Cardiac septum (tissue), 1 donor: Measurements from ENCODE around the gene CCNO. TPM values are rescaled to one million over a fixed set of nuclear protein-coding genes. Genes with fewer than 3 reads are reported as not detected.

Experiments used
- DNase-seq: peaks from one replicate; pipeline ENCODE4 v3.0.0-alpha.2; 2020; ENCODE audit warnings: low spot score
- intact Hi-C: fragments of 100-400 bp; cut with DNase I; formaldehyde crosslinking; loops from one replicate; pipeline ENCODE4 v1.14.0; 2022
- long read RNA-seq: library from polyadenylated mRNA; unstranded; transcript quantifications from one replicate; pipeline ENCODE4 v2.0.0, GENCODE V29; 2021
- total RNA-seq: library from RNA; stranded (reverse); fragmentation: NEBNext Ultra II Directional; extraction: Animal tissue kit (Norgen Biotek cat#: 25700); gene quantifications from one replicate; pipeline ENCODE4 v1.2.1, GENCODE V29; 2021
- donor health status: DM: no; HTN: no; CAD: no.

The CCNO gene, protein sequence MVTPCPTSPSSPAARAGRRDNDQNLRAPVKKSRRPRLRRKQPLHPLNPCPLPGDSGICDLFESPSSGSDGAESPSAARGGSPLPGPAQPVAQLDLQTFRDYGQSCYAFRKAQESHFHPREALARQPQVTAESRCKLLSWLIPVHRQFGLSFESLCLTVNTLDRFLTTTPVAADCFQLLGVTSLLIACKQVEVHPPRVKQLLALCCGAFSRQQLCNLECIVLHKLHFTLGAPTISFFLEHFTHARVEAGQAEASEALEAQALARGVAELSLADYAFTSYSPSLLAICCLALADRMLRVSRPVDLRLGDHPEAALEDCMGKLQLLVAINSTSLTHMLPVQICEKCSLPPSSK
- total RNA-seq = 0.22 TPM
- long read RNA-seq, partial matches to known transcripts = 1 of 3 reads
- long read RNA-seq, other reads (novel, unspliced or antisense) = 1 of 3 reads

GRCh38 chr5:55232985-55233928 is at the start of gene CCNO:
TSS of gene CCNO (minus strand) at chr5:55233608. CDS start at chr5:55233523, 85 bp downstream.
- intact Hi-C loops = loop anchor here (1.0 kb wide), 1 partner anchor 59 kb away; no protein-coding TSS in a partner anchor
- DNase-seq = no peak

DNA sequence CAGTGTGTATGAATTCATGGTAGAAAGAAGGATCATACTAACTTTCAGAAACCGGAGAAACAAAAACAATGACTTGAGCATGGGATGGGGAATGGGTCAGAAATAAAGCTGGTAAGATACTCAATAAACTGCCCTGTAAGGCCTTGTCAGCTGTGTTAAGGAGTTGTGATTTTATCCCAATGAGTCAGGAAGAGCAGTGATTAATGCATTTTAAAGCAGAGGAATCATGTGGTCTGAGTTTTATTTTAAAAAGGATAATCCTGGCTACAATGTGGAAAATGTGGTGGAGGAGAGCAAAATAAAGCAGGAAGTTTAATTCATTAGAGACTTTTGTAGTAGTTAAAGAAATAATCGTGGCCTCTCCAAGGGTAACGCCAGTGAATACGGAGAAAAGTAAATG is 45.4 kb upstream of the CCNO start:
- no peak for DNase-seq
- intact Hi-C loops = no loop called here

DNA sequence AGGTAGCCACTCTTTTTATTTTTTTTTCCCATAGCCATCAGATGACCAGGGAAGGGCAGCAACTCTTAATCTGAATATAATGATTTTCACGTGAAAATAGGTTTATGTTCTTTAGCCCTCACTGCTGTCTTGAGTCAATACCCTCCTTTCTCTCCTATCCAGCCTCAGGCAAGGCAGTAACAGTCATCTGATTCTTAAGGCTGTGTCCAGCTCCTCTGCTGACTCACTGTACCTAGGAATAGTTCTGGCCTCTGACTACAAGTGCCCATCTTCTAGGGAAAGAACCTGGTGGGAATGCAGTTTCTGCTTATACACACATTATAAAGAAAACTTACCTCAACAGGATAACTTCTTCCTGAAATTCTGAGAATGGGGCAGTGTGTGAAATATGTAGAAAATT is 43.4 kb upstream of the CCNO start:
- intact Hi-C loops = no loop called here
- DNase-seq = no peak

GRCh38 chr5:55258339-55258738 is 24.9 kb upstream of the CCNO start:
- intact Hi-C loops = no loop called here
- DNase-seq = no peak

DNA sequence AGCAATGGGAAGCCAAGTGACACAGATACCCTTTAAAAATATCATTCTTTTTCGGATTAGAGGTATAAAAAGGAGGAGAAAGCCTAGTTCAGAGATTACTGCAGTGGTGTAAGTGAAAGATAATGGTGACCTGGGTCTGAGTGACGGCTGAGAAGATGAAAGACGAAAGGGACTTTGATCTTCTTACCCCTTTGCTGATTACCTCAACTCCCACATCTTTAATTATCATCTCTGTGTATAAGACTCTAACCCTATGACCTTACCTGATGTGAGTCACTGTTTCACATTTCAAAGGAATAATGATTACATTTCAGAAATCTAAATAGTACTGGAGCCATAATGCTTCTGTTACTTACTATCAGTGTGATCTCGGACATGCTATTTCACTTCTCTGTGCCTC is 21.4 kb upstream of the CCNO start:
- intact Hi-C loops = no loop called here
- DNase-seq = no peak

DNA sequence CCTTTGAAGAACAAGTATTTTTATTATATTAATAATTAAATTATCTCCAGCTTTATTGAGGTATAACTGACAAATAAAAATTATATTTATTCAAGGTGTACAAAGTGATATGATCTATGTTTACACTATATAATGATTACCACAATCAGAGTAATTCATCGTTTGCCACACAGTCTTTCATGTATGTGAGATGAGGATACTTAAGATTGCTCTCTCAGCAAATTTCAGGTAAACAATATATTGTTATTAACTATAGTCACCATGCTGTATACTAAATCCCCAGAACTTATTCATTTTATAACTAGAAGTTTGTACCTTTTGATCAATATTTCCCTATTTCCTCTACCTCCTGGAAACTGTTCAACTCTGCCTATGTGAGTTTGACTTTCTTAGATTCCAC is 16.7 kb upstream of the CCNO start:
- intact Hi-C loops = no loop called here
- no peak for DNase-seq

DNA sequence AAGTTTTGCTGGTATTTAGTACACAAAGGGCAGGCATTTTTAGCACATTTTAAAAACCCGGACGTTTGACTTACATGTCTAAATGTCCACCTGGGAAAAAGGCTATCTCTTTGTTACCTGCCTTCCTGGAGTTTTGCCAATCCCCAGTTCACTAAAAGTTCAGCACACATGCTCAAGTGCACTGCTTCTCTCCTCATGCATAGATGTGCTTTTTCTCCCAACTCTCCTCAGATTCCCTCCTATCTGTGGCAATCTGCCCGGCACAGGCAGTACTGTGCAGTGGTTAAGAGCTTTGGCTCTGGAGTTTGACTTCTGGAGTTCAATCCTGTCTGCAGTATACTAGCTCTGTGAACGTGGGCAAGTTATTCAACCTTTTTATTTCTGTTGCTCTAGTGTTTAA is 8.3 kb upstream of the CCNO start:
- intact Hi-C loops = no loop called here
- DNase-seq = no peak

- DNase-seq = no peak
- intact Hi-C loops = no loop called here
Observed at GRCh38 chr5:55236800-55237199, 3.4 kb upstream of the CCNO start.

- intact Hi-C loops = no loop called here
- DNase-seq = no peak
Observed at GRCh38 chr5:55234121-55234700, 803 bp upstream of the CCNO start.

GRCh38 chr5:55232271-55232984 is 980 bp downstream of the CCNO start:
- DNase-seq = no peak
- intact Hi-C loops = loop anchor here (1.0 kb wide), 1 partner anchor 58 kb away; no protein-coding TSS in a partner anchor

GRCh38 chr5:55231919-55232270 is 1.5 kb downstream of the CCNO start:
- DNase-seq = no peak
- intact Hi-C loops = loop anchor here (1.0 kb wide), 1 partner anchor 58 kb away; no protein-coding TSS in a partner anchor

DNA sequence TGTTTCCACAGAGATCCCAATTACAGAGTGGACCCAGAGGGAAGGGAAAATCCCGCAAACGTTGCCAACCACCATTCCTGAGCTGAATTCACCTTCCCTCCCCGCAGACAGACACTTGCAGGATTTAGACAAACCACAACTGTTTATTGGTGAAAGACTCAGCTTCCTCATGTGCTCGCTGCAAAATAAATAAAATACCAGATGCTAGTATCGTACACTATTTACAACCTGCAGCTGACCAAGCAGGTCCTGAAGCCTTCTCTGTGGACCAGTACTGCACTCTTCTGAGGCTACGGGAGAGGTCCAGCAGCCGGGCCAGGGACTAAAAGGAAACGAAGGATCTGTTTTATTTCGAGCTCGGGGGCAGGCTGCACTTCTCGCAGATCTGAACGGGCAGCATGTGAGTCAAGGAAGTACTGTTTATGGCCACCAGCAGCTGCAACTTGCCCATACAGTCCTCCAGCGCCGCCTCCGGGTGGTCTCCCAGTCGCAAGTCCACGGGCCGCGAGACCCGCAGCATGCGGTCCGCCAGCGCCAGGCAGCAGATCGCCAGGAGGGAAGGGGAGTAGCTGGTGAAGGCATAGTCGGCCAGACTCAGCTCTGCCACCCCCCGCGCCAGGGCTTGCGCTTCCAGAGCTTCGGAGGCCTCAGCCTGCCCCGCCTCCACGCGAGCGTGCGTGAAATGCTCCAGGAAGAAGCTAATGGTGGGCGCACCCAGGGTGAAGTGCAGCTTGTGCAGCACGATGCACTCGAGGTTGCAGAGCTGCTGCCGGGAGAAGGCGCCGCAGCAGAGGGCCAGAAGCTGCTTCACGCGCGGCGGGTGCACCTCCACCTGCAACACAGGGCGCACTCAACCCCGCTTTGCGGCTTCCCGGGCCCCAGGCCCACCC is 2.1 kb downstream of the CCNO start:
- intact Hi-C loops = no loop called here
- DNase-seq = no peak

- DNase-seq = no peak
- intact Hi-C loops = no loop called here
Observed at GRCh38 chr5:55230086-55230629, 3.2 kb downstream of the CCNO start.

- DNase-seq = no peak
- intact Hi-C loops = no loop called here
Observed at GRCh38 chr5:55227664-55228430, 5.6 kb downstream of the CCNO start.

DNA sequence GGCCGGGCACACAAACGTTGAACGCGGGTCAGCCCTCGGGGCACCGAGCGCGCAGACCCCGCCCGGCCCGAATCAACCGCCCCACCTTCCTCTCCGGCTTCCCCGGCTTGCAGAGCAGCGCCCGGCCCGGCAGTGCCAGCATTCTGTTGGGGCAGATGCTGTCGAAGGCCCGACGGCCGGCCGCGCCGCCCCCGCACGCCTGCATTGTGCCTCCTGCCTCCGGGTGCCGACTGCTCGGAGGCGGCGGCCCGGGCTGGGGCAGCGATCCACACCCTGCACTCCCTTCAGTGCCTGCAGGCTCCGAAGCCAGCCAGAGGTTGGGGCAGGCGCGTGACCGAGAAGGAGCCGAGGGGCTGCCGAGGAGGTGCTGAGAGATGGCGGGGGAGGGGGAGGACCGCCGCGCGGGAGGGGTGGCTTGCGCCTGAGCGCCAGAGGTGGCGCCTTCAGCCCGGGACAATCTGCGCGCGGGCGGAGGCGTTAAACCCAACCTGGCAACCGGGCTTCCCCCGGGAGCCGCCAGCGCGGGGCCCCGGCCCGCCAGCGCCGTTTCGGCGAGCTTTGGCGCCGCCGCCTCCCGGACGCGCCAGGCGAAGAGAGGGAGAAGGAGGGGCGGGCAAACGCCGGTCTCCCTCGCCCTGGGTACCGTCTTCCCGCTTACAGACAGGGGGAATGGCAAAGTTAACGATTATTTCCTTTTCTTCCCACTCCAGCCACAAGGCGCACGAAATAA is 6.3 kb downstream of the CCNO start, which contains the start of gene MCIDAS:
Gene MCIDAS, minus strand, starts transcription at position 382 of the 730 bp plus-strand sequence. Its CDS starts 177 bp downstream, at position 205.
- intact Hi-C loops = no loop called here
- DNase-seq = no peak

- DNase-seq = no peak
- intact Hi-C loops = no loop called here
Observed at GRCh38 chr5:55226027-55226933, 7.1 kb downstream of the CCNO start.
